Panc1 (cell line): ENCODE results near the gene EHBP1L1. TPM values are rescaled to one million over a fixed set of nuclear protein-coding genes. Genes with fewer than 3 reads are reported as not detected.

Experiments used
- ATAC-seq: fragments of 200-7000 bp; cut with Tn5 transposase; 2 replicates; pipeline ENCODE4 v1.9.1; 2020; ENCODE audit warnings: mild to moderate bottlenecking, moderate library complexity
- BruUV-seq: library from RNA; stranded (reverse); fragments of 400-500 nt; replicated peaks from 2 replicates; lab custom pipeline; 2021; lab: Mats Ljungman, UMichigan
- CTCF ChIA-PET: fragments of 300-600 bp; sonication (Branson Sonifier 250); formaldehyde crosslinking; loops from one replicate; lab custom pipeline; 2022; ENCODE audit warnings: antibody characterized with exemption; lab: Charles Lee
- POLR2A ChIA-PET: fragments of 300-600 bp; sonication (Branson Sonifier 250); formaldehyde crosslinking; loops from one replicate; lab custom pipeline; 2022; ENCODE audit warnings: antibody characterized with exemption; lab: Charles Lee
- DNase-seq: peaks from one replicate; pipeline ENCODE4 v3.0.0-alpha.2; 2010; ENCODE audit warnings: low read depth, low spot score
- H3K27ac ChIP-seq: 2 replicates; pipeline ENCODE4 v1.5.1; 2011; ENCODE audit warnings: mild to moderate bottlenecking, low read length, inconsistent platforms
- H3K27me3 ChIP-seq: fragments of 200-500 bp; sonication (Bioruptor generic); 2 replicates; pipeline ENCODE4 v1.6.0; 2014; ENCODE audit warnings: low read length, inconsistent platforms; ENCODE audit not compliant: control insufficient read depth, insufficient read depth
- H3K36me3 ChIP-seq: fragments of 200-500 bp; sonication (Bioruptor generic); 2 replicates; pipeline ENCODE4 v1.5.1; 2014; ENCODE audit warnings: inconsistent platforms, mild to moderate bottlenecking, low read length, moderate library complexity; ENCODE audit not compliant: control insufficient read depth, insufficient read depth
- H3K4me1 ChIP-seq: 2 replicates; pipeline ENCODE4 v1.5.1; 2011; ENCODE audit warnings: inconsistent platforms, mild to moderate bottlenecking, low read length, moderate library complexity; ENCODE audit not compliant: control insufficient read depth, insufficient read depth
- H3K4me3 ChIP-seq, 2 experiments: 2 replicates each; pipeline ENCODE4 v1.5.1; 2011 to 2012; ENCODE audit warnings: low read depth in 2 of 2, low read length in 2 of 2, mild to moderate bottlenecking in 2 of 2, inconsistent platforms in 1 of 2, moderate library complexity in 1 of 2
- H3K9me3 ChIP-seq: fragments of 200-500 bp; sonication (Bioruptor generic); 2 replicates; pipeline ENCODE4 v1.5.1; 2014; ENCODE audit warnings: low read depth, mild to moderate bottlenecking, inconsistent platforms, low read length, moderate library complexity; ENCODE audit not compliant: control insufficient read depth, insufficient read depth
- CTCF ChIP-seq: fragments of 450-650 bp; IDR thresholded peaks from 2 replicates; pipeline ENCODE4 v1.5.1; 2017; ENCODE audit warnings: mild to moderate bottlenecking
- POLR2AphosphoS5 ChIP-seq: IDR thresholded peaks from 2 replicates; pipeline ENCODE4 v1.6.1; 2012; ENCODE audit warnings: mild to moderate bottlenecking, low read depth, low read length, moderate library complexity
- REST ChIP-seq, 2 experiments: IDR thresholded peaks; 2 replicates each; pipeline ENCODE4 v1.6.1; 2011 to 2012; ENCODE audit warnings: low read depth in 2 of 2, control low read depth in 1 of 2, low read length in 1 of 2, mild to moderate bottlenecking in 1 of 2, moderate library complexity in 1 of 2; ENCODE audit not compliant: insufficient read depth in 1 of 2
- SIN3A ChIP-seq: IDR thresholded peaks from 2 replicates; pipeline ENCODE4 v1.6.1; 2012; ENCODE audit warnings: low read depth, mild to moderate bottlenecking, low read length, moderate library complexity, borderline replicate concordance; ENCODE audit not compliant: insufficient read depth
- TCF7L2 ChIP-seq: IDR thresholded peaks from 2 replicates; pipeline ENCODE4 v1.6.1; 2011; ENCODE audit warnings: mild to moderate bottlenecking, low read depth, low read length, inconsistent platforms
- in situ Hi-C: cut with HindIII; loops from 2 replicates; pipeline ENCODE4 v1.10.0; 2016; ENCODE audit warnings: low sequenced_read_pairs, low pct_unique_long_range_greater_than_20kb
- intact Hi-C: fragments of 100-400 bp; cut with micrococcal nuclease; formaldehyde crosslinking; loops from one replicate; pipeline ENCODE4 v1.10.0; 2022; ENCODE audit not compliant: unreplicated experiment
- total RNA-seq: library from RNA; stranded (reverse); gene quantifications from one replicate; pipeline ENCODE4 v1.2.1, GENCODE V29; 2021; ENCODE audit not compliant: unreplicated experiment

The EHBP1L1 gene
- total RNA-seq, 1 experiment from 2014 or later, result 108 TPM

- ATAC-seq (no peak), DNase-seq (no peak)
- H3K27ac ChIP-seq, result no peak overlapping the region
- ChIA-PET CTCF (interaction anchor here (0.6 kb wide), 2 partner anchors 9 to 96 kb away, joined by 3 to 5 read pairs; no protein-coding TSS in a partner anchor), POLR2A (interaction anchor here (0.6 kb wide), 1 partner anchor 50 kb away, joined by 3 read pairs; the partner anchor contains the start of gene MALAT1)
- H3K36me3 ChIP-seq, result no peaks in the 10 kb centered on the region
- no peak for TF ChIP-seq CTCF
- TF ChIP-seq TCF7L2, result no peak
- no peak for TF ChIP-seq REST (IDR thresholded peaks at IDR 0.05; ENCODE audit: insufficient read depth in 1 of 2, low read depth in 2 of 2, low read length in 1 of 2)
- TF ChIP-seq POLR2AphosphoS5, result no peak
- no peak for TF ChIP-seq SIN3A
- H3K9me3 ChIP-seq, result no peaks in the 10 kb centered on the region
- BruUV-seq, result no TSS peak
- H3K4me3 ChIP-seq, result no peak overlapping the region
- peaks cover 21% of the 10 kb centered on the region for H3K4me1 ChIP-seq
- intact Hi-C loops (no loop called here), in situ Hi-C loops (no loop called here)
- no peaks in the 10 kb centered on the region for H3K27me3 ChIP-seq
Measured at GRCh38 chr11:65549096-65549495, 26.8 kb upstream of the EHBP1L1 start.

- in situ Hi-C loops, result no loop called here
Measured at GRCh38 chr11:65551572-65552387, 24.1 kb upstream of the EHBP1L1 start.

More at GRCh38 chr11:65551572-65552387, 24.1 kb upstream of the EHBP1L1 start:
- intact Hi-C loops, result loop anchor here (10.0 kb wide), 1 partner anchor 303 kb away; the partner anchor contains the start of gene CFL1
- Histone ChIP-seq H3K36me3 (no peaks in the 10 kb centered on the region), H3K27ac (no peak overlapping the region), H3K27me3 (no peaks in the 10 kb centered on the region), H3K4me1 (peaks cover 48% of the 10 kb centered on the region), H3K4me3 (no peak overlapping the region), H3K9me3 (no peaks in the 10 kb centered on the region)
- BruUV-seq, result no TSS peak
- TF ChIP-seq TCF7L2 (no peak), CTCF (peak; percentile 96; the same call in 1 of the 2 replicates), SIN3A (0 out of 2 replicates have a peak, but pooled peaks have one; percentile 43), POLR2AphosphoS5 (no peak), REST (IDR thresholded peaks at IDR 0.05; ENCODE audit: insufficient read depth in 1 of 2, low read depth in 2 of 2, low read length in 1 of 2) (no peak)
- ATAC-seq, result peak; percentile 80
- ChIA-PET POLR2A (no interaction called here), CTCF (interaction anchor here (0.6 to 2.3 kb wide), 7 partner anchors 11 to 40 kb away, joined by 3 to 22 read pairs (median 4); partner anchors contain the start of genes FAM89B, SCYL1 and ZNRD2)
- no peak for DNase-seq
